Measurements from ENCODE around the gene DERA.

- TF ChIP-seq, protein P1, sequence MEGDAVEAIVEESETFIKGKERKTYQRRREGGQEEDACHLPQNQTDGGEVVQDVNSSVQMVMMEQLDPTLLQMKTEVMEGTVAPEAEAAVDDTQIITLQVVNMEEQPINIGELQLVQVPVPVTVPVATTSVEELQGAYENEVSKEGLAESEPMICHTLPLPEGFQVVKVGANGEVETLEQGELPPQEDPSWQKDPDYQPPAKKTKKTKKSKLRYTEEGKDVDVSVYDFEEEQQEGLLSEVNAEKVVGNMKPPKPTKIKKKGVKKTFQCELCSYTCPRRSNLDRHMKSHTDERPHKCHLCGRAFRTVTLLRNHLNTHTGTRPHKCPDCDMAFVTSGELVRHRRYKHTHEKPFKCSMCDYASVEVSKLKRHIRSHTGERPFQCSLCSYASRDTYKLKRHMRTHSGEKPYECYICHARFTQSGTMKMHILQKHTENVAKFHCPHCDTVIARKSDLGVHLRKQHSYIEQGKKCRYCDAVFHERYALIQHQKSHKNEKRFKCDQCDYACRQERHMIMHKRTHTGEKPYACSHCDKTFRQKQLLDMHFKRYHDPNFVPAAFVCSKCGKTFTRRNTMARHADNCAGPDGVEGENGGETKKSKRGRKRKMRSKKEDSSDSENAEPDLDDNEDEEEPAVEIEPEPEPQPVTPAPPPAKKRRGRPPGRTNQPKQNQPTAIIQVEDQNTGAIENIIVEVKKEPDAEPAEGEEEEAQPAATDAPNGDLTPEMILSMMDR (IDR thresholded peaks at IDR 0.05; ENCODE audit: control extremely low read depth in 1 of 3, insufficient read depth in 1 of 3, low read depth in 1 of 3, low read length in 3 of 3), result peak in 1 of 3 experiments; percentile 44; a peak in 2 of 4 replicates
- TF ChIP-seq, protein P2, sequence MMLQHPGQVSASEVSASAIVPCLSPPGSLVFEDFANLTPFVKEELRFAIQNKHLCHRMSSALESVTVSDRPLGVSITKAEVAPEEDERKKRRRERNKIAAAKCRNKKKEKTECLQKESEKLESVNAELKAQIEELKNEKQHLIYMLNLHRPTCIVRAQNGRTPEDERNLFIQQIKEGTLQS (IDR thresholded peaks at IDR 0.05; ENCODE audit: insufficient read depth, low read depth, low read length), result no peak
- TF ChIP-seq FOSL1 (IDR thresholded peaks at IDR 0.05; ENCODE audit: insufficient read depth, low read depth, low read length) (no peak), MAFK (IDR thresholded peaks at IDR 0.05; ENCODE audit: low read depth, low read length) (no peak), GTF2F1 (IDR thresholded peaks at IDR 0.05; ENCODE audit: borderline replicate concordance, low read depth, low read length) (no peak), GABPA (IDR thresholded peaks at IDR 0.05; ENCODE audit: borderline replicate concordance, insufficient read depth, low read length) (no peak), EZH2 (IDR thresholded peaks at IDR 0.05; ENCODE audit: low read depth, low read length, severe bottlenecking) (no peak)
Measured at GRCh38 chr12:15899282-15899870, 11.8 kb upstream of the DERA start.
